ENCODE results near the gene ABCD4.

GRCh38 chr14:74308695-74309094 is 6.0 kb upstream of the ABCD4 start:
- TF ChIP-seq, protein P1, sequence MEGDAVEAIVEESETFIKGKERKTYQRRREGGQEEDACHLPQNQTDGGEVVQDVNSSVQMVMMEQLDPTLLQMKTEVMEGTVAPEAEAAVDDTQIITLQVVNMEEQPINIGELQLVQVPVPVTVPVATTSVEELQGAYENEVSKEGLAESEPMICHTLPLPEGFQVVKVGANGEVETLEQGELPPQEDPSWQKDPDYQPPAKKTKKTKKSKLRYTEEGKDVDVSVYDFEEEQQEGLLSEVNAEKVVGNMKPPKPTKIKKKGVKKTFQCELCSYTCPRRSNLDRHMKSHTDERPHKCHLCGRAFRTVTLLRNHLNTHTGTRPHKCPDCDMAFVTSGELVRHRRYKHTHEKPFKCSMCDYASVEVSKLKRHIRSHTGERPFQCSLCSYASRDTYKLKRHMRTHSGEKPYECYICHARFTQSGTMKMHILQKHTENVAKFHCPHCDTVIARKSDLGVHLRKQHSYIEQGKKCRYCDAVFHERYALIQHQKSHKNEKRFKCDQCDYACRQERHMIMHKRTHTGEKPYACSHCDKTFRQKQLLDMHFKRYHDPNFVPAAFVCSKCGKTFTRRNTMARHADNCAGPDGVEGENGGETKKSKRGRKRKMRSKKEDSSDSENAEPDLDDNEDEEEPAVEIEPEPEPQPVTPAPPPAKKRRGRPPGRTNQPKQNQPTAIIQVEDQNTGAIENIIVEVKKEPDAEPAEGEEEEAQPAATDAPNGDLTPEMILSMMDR (IDR thresholded peaks at IDR 0.05) = no peak
- no peak for TF ChIP-seq POLR2A (IDR thresholded peaks at IDR 0.05)
- no peak for TF ChIP-seq EP300 (IDR thresholded peaks at IDR 0.05)
